ENCODE results near the gene PSMG1.

GRCh38 chr21:39148975-39149374, 34.3 kb downstream of the PSMG1 start:
- no peak for TF ChIP-seq CTCF (IDR thresholded peaks at IDR 0.05)
- TF ChIP-seq POLR2A (IDR thresholded peaks at IDR 0.05): no peak
- TF ChIP-seq EP300 (IDR thresholded peaks at IDR 0.05): no peak
